K562 (cell line): ENCODE data around the gene C6orf15. TPM values are rescaled to one million over a fixed set of nuclear protein-coding genes. Genes with fewer than 3 reads are reported as not detected.
A peak's percentile ranks its signal among the peaks of the same experiment; 100 is the strongest.

Experiments used
- BHLHE40 ChIP-seq: IDR thresholded peaks from 2 replicates; pipeline ENCODE4 v1.6.1; 2011; ENCODE audit warnings: low read length, improper control_type of control experiment
- CCNT2 ChIP-seq: IDR thresholded peaks from 2 replicates; pipeline ENCODE4 v1.6.1; 2011; ENCODE audit warnings: borderline replicate concordance, low read depth, mild to moderate bottlenecking, moderate library complexity, mixed read lengths, low read length; ENCODE audit not compliant: insufficient read length; ENCODE audit errors: extremely low read depth
- CREB3 ChIP-seq: fragments of 450-650 bp; conservative IDR thresholded peaks from 2 replicates; pipeline ENCODE4 v1.6.1; 2016; ENCODE audit warnings: missing genetic modification characterization, low read depth, mild to moderate bottlenecking, missing compliant biosample characterization, moderate library complexity
- CTCF ChIP-seq, 3 experiments: IDR thresholded peaks in 2 of 3; conservative IDR thresholded peaks in 1 of 3; 2 replicates each; pipeline ENCODE4 v1.5.1; 2011 to 2012; ENCODE audit warnings: low read length in 3 of 3, mild to moderate bottlenecking in 3 of 3, control low read depth in 2 of 3, improper control_type of control experiment in 1 of 3, inconsistent platforms in 1 of 3, low read depth in 1 of 3, mixed read lengths in 1 of 3, moderate library complexity in 1 of 3; ENCODE audit not compliant: insufficient read depth in 2 of 3
- DPF2 ChIP-seq: fragments of 450-650 bp; IDR thresholded peaks from 2 replicates; pipeline ENCODE4 v1.6.1; 2016
- EGR1 ChIP-seq: fragments of 450-650 bp; conservative IDR thresholded peaks from 2 replicates; pipeline ENCODE4 v1.6.1; 2017; ENCODE audit warnings: mild to moderate bottlenecking
- EWSR1 ChIP-seq: fragments of 450-650 bp; IDR thresholded peaks from 2 replicates; pipeline ENCODE4 v1.6.1; 2018; ENCODE audit warnings: borderline replicate concordance, mild to moderate bottlenecking, low read depth, moderate library complexity; ENCODE audit not compliant: partially characterized antibody
- FUS ChIP-seq: fragments of 200-400 bp; formaldehyde crosslinking; optimal IDR thresholded peaks from 2 replicates; pipeline ENCODE3; 2017; ENCODE audit warnings: low read depth, low read length
- HDAC1 ChIP-seq, 2 experiments: fragments of 450-650 bp; IDR thresholded peaks; 2 replicates each; pipeline ENCODE4 v1.6.1; 2016 to 2017; ENCODE audit warnings: inconsistent platforms in 1 of 2, mild to moderate bottlenecking in 1 of 2, moderate library complexity in 1 of 2
- HDGF ChIP-seq: fragments of 450-650 bp; IDR thresholded peaks from 2 replicates; pipeline ENCODE4 v1.6.1; 2016
- IRF9 ChIP-seq: fragments of 450-650 bp; IDR thresholded peaks from 2 replicates; pipeline ENCODE4 v1.6.1; 2016; ENCODE audit warnings: missing biosample characterization, missing genetic modification characterization
- NR3C1 ChIP-seq: sonication (generic); formaldehyde crosslinking; IDR thresholded peaks from 2 replicates; pipeline ENCODE4 v1.8.1; 2022; ENCODE audit warnings: missing genetic modification reagents
- NRF1 ChIP-seq, 2 experiments: fragments of 450-650 bp; IDR thresholded peaks in 1 of 2; conservative IDR thresholded peaks in 1 of 2; 2 replicates each; pipeline ENCODE4 v1.6.1; 2014; ENCODE audit warnings: mild to moderate bottlenecking in 2 of 2
- RBBP5 ChIP-seq: fragments of 200-600 bp; sonication (generic); IDR thresholded peaks from 2 replicates; pipeline ENCODE4 v1.6.1; 2012; ENCODE audit warnings: borderline replicate concordance, mild to moderate bottlenecking, low read length, control low read depth, inconsistent platforms; ENCODE audit not compliant: insufficient read depth, poor library complexity, severe bottlenecking
- SIN3A ChIP-seq, 2 experiments: fragments of 150-350 bp in 1 of 2; IDR thresholded peaks; 2 replicates each; pipeline ENCODE4 v1.6.1; 2011 to 2016; ENCODE audit warnings: borderline replicate concordance in 2 of 2, low read depth in 2 of 2, low read length in 2 of 2, mild to moderate bottlenecking in 2 of 2, moderate library complexity in 2 of 2; ENCODE audit not compliant: control insufficient read depth in 1 of 2
- TOE1 ChIP-seq, 2 experiments: fragments of 450-650 bp in 1 of 2; sonication (generic) in 1 of 2; formaldehyde crosslinking in 1 of 2; IDR thresholded peaks; 2 replicates each; pipeline versions ENCODE4 v1.7.1 to v1.8.0; 2016 to 2022; ENCODE audit warnings: borderline replicate concordance in 2 of 2, mild to moderate bottlenecking in 2 of 2, antibody characterized with exemption in 1 of 2, inconsistent platforms in 1 of 2, low read depth in 1 of 2, missing genetic modification reagents in 1 of 2, moderate library complexity in 1 of 2
- TRIM28 ChIP-seq: fragments of 450-650 bp; IDR thresholded peaks from 2 replicates; pipeline ENCODE4 v1.6.1; 2017
- U2AF2 ChIP-seq: fragments of 200-400 bp; formaldehyde crosslinking; optimal IDR thresholded peaks from 2 replicates; pipeline ENCODE3; 2017; ENCODE audit warnings: low read depth, mild to moderate bottlenecking, low read length
- ZBTB2 ChIP-seq: fragments of 450-650 bp; IDR thresholded peaks from 2 replicates; pipeline ENCODE4 v1.6.1; 2016; ENCODE audit warnings: antibody characterized with exemption
- ZSCAN29 ChIP-seq: fragments of 450-650 bp; IDR thresholded peaks from 2 replicates; pipeline ENCODE4 v1.6.1; 2017
- polyA plus RNA-seq, 8 experiments: library from polyadenylated mRNA; depleted of rRNA in 4 of 8; stranded (reverse) in 5 of 8; unstranded in 3 of 8; fragments of >200 nt; fragmentation: Nextera tagmentation in 2 of 8; fragmentation: Illumina TruSeq in 1 of 8; extraction: Ambion mirVana in 2 of 8; extraction: Trizol in 1 of 8; gene quantifications; 2 replicates each; pipeline versions ENCODE4 v1.2.1 to v1.2.3, GENCODE V29; 2011 to 2014; ENCODE audit warnings: inconsistent platforms in 1 of 8, missing spikeins in 1 of 8
- total RNA-seq, 7 experiments: library from RNA; depleted of rRNA in 6 of 7; stranded (reverse); fragments of >200 nt in 6 of 7; fragmentation: Illumina TruSeq in 2 of 7; extraction: Trizol in 2 of 7; gene quantifications; 2 replicates each; pipeline versions ENCODE4 v1.2.1 to v1.2.3, GENCODE V29; 2011 to 2021; ENCODE audit warnings: low replicate concordance in 1 of 7

Gene C6orf15
- total and polyA plus RNA-seq, 9 of the 15 experiments (the other 6 are each of a cell fraction or from before 2014, with no cell fraction given) = not detected

GRCh38 chr6:31158863-31159855 lies 46.8 kb upstream of the C6orf15 start (continued):
- TF ChIP-seq CREB3 (tag) (no peak), ZBTB2 (0 out of 2 replicates have a peak, but pooled peaks have one; percentile 33), TRIM28 (no peak), IRF9 (no peak), U2AF2 (no peak), CCNT2 (no peak), DPF2 (peak; percentile 43; the same call in 1 of the 2 replicates), FUS (no peak), CTCF (IDR thresholded peaks at IDR 0.05 in 2 of 3, conservative IDR thresholded peaks at IDR 0.05 in 1 of 3; ENCODE audit: insufficient read depth in 2 of 3, low read depth in 1 of 3, low read length in 3 of 3) (peak in 2 of 3 experiments; percentile 16 to 22; a peak in 2 of 6 replicates), EWSR1 (no peak), NR3C1 (CRISPR knock-in tag) (no peak), RBBP5 (peak; percentile 20), TOE1 (IDR thresholded peaks at IDR 0.05; ENCODE audit: borderline replicate concordance) (0 out of 2 replicates have a peak, but pooled peaks have one; percentile 52), TOE1 (CRISPR knock-in tag; IDR thresholded peaks at IDR 0.05; ENCODE audit: borderline replicate concordance, low read depth) (no peak), BHLHE40 (no peak), HDGF (no peak), NRF1 (conservative IDR thresholded peaks at IDR 0.05 in 1 of 2, IDR thresholded peaks at IDR 0.05 in 1 of 2) (peak in 1 of 2 experiments; percentile 34; a peak in 1 of 4 replicates), EGR1 (peak; percentile 26; the same call in 1 of the 2 replicates), HDAC1 (IDR thresholded peaks at IDR 0.05) (peak in 1 of 2 experiments; percentile 68; a peak in 1 of 4 replicates), SIN3A (IDR thresholded peaks at IDR 0.05; ENCODE audit: borderline replicate concordance in 2 of 2, control insufficient read depth in 1 of 2, low read depth in 2 of 2, low read length in 2 of 2) (0 out of 4 replicates have a peak, but pooled peaks of 1 of the 2 experiments have one; percentile 17), ZSCAN29 (0 out of 2 replicates have a peak, but pooled peaks have one; percentile 32)
